Subcutaneous adipose tissue (tissue), 4 donors: ENCODE measurements around the gene BMP8B. TPM values are rescaled to one million over a fixed set of nuclear protein-coding genes. Genes with fewer than 3 reads are reported as not detected.

Experiments
- CTCF ChIP-seq: fragments of 450-650 bp; IDR thresholded peaks from one replicate; pipeline ENCODE4 v1.5.1; 2016; ENCODE audit warnings: low read depth, mild to moderate bottlenecking, control low read depth, antibody characterized with exemption, moderate library complexity
- total RNA-seq, 4 donors: library from RNA; depleted of rRNA; stranded (reverse); fragments of >200 nt; gene quantifications; one replicate each; pipeline ENCODE4 v1.1.0, GENCODE V29; 2016

The BMP8B gene
- total RNA-seq, result under 1 TPM in 2 of 4 donors, not detected in 2; 0.34 to 0.44 TPM

GRCh38 chr1:39788758-39789570 is at the start of gene BMP8B:
Gene BMP8B (minus strand): TSS chr1:39788865. CDS start chr1:39788485, 380 bp downstream.
- TF ChIP-seq CTCF, result no peak

- TF ChIP-seq CTCF, result no peak
Observed at GRCh38 chr1:39836595-39837110, 48.0 kb upstream of the BMP8B start.

GRCh38 chr1:39835935-39836594 is 47.4 kb upstream of the BMP8B start:
- TF ChIP-seq CTCF, result no peak

- TF ChIP-seq CTCF, result no peak
Observed at GRCh38 chr1:39835110-39835509, 46.4 kb upstream of the BMP8B start.

- no peak for TF ChIP-seq CTCF
Observed at GRCh38 chr1:39833621-39834385, 45.1 kb upstream of the BMP8B start.

DNA sequence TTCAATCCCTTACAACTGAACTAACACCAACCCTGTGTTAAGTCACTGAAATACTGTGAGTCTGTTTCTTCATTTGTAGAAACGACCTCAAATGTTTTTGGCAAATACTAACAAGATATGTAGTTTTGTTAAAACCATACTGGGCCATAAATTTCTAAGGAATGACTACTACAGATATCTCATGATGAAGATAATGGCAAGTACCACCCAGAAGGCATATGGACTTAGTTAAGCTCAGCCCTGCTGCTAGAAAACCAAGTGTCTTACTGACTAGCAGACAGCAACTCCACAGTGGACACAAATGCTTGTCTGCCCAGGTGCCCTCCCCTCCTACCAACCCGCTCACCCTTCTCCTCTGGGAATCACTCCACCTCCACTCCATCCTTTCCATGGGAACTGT is 44.5 kb upstream of the BMP8B start:
- TF ChIP-seq CTCF, result no peak
